Spinal cord (tissue), 10 donors: Measurements from ENCODE around the gene EML5. TPM values are rescaled to one million over a fixed set of nuclear protein-coding genes. Genes with fewer than 3 reads are reported as not detected.
A peak's percentile ranks its signal among the peaks of the same experiment; 100 is the strongest.

Source experiments
- DNase-seq, 6 donors: peaks; one replicate each; pipeline versions ENCODE4 v3.0.0 to v3.0.0-alpha.2; 2013 to 2015; ENCODE audit warnings: low spot score in 6 of 6, low read depth in 4 of 6
- H3K27ac ChIP-seq: one replicate; pipeline ENCODE4 v1.5.1; 2013; ENCODE audit warnings: low read depth, low read length, control low read depth
- H3K27me3 ChIP-seq: one replicate; pipeline ENCODE4 v1.6.1; 2013; ENCODE audit warnings: low read length; ENCODE audit not compliant: control insufficient read depth, insufficient read depth
- H3K36me3 ChIP-seq: one replicate; pipeline ENCODE4 v1.6.1; 2013; ENCODE audit warnings: low read length; ENCODE audit not compliant: control insufficient read depth, insufficient read depth
- H3K4me1 ChIP-seq: one replicate; pipeline ENCODE4 v1.6.1; 2013; ENCODE audit warnings: low read length; ENCODE audit not compliant: control insufficient read depth, insufficient read depth
- H3K4me3 ChIP-seq: one replicate; pipeline ENCODE4 v1.5.1; 2013; ENCODE audit warnings: low read depth, low read length, control low read depth
- H3K9me3 ChIP-seq: one replicate; pipeline ENCODE4 v1.6.1; 2013; ENCODE audit warnings: low read length; ENCODE audit not compliant: control insufficient read depth, insufficient read depth
- WGBS: methylation state at CpG from one replicate; pipeline ENCODE4 v1.1.5; 2013; ENCODE audit warnings: missing lambda C conversion rate; ENCODE audit not compliant: insufficient coverage; 5-methylcytosine and 5-hydroxymethylcytosine counted together
- polyA plus RNA-seq, 2 donors: library from polyadenylated mRNA; unstranded; fragments of 120-200 nt; gene quantifications; one replicate each; pipeline ENCODE4 v1.2.1, GENCODE V29; 2013; ENCODE audit not compliant: insufficient read length in 2 of 2
- small RNA-seq: library from RNA; depleted of rRNA; stranded (forward); fragments of <200 nt; gene quantifications from one replicate; pipeline ENCODE3, GENCODE V24; 2014; ENCODE audit warnings: low replicate concordance
- total RNA-seq, 2 donors: library from RNA; depleted of rRNA in 1 of 2; stranded (reverse); fragments of 120-200 nt in 1 of 2; fragments of >200 nt in 1 of 2; gene quantifications; one replicate each; pipeline versions ENCODE4 v1.2.3 to v1.2.4, GENCODE V29; 2013 to 2014
- donor health status: healthy.

The EML5 gene
- total and polyA plus RNA-seq, 4 donors = 5.2 to 16.1 (median 7.5) TPM

DNA sequence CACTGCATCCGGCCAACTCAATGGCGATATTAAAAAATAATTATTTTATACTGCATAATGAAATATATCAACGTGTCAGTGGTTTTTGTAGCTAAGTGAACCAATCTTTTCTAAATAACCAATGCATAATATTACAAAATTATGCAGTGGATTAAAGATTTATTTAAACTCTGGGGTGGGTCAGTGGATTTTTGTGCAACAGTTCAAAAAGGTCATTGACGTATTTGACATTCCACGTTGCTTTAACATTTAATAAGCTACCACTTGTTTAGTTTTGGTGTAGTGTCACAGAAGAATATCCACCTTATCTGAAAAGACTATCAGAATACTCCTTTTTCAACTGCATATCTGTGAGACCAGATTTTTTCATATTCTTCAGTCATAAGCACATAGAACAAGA is 227.3 kb downstream of the EML5 start:
- H3K9me3 ChIP-seq = no peaks in the 10 kb centered on the region
- WGBS = no CpG with 5 or more reads among the region's 5 CpGs
- peaks cover 14% of the 10 kb centered on the region for H3K36me3 ChIP-seq
- H3K4me1 ChIP-seq = peaks cover 8% of the 10 kb centered on the region
- H3K4me3 ChIP-seq = no peak overlapping the region
- DNase-seq = no peak
- H3K27ac ChIP-seq = no peak overlapping the region
- no peaks in the 10 kb centered on the region for H3K27me3 ChIP-seq

DNA sequence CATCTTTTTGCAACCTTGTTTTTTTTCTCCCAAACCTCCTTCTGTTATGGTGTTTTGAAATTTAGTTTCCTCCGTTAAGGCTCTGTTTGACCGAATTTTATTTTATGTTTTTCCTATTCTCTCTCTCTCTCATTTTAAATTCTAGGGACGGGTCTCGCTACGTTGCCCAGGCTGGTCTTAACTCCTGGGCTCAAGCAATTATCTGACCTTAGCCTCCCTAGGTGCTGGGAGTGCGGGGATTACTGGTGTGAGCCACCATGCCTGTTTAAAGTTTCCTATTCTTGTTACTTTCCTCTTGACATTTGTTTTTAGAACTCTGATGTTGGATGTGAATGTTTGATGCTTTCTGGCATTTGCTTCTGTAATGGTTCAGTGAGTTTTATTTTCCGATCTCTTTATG is 228.9 kb downstream of the EML5 start:
- no peak for DNase-seq
- no peaks in the 10 kb centered on the region for H3K27me3 ChIP-seq
- H3K4me3 ChIP-seq = peak overlapping the region; percentile 81
- H3K4me1 ChIP-seq = peaks cover 8% of the 10 kb centered on the region
- no peaks in the 10 kb centered on the region for H3K9me3 ChIP-seq
- 25% methylated on average over 4 of the region's 7 CpGs for WGBS
- peak overlapping the region; percentile 92 for H3K27ac ChIP-seq
- peaks cover 6% of the 10 kb centered on the region for H3K36me3 ChIP-seq

DNA sequence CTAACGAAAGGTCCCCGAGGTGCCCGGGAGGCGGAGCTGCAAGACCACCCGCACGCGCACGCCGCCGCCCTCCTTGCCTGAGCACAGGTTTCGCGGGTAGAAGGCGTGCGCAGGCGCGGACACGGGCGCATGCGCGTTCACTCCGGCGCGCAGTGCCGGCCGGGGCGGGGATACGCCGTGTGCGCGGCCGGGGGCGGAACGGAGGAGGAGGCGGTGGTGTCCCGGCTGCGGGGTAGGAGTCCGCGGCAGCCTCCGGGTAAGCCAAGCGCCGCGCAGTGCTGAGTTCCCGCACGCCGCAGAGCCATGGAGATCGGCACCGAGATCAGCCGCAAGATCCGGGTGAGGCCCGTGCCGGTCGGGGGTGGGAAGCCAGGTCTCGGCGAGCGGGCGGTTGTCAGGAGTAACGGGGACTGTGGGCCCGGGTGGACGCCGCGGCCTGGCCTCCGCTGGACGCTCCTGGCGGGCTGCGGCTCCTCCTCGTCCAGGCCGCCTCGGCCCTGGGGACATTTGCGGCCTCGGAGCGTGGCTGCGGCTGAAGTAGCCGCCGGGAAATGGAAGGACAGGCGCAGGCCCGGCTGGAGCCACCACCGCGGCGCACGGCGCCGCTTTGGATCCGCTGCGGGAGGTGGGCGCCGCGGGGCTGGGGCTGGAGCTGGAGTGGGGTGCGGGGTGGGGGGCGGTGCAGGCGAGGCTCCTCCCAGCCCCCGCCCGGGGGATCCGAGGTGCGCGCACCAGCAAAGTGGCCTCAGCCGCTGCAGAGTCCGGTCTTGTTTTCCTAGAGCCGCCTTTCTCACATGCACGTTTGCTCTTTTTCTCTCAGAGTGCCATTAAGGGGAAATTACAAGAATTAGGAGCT is 229.7 kb downstream of the EML5 start, which contains the start of gene ZC3H14:
TSS of gene ZC3H14 (plus strand) at position 207 of the 856 bp plus-strand sequence. CDS start at position 304, 97 bp downstream.
- Histone ChIP-seq H3K27ac (peak within 1 kb of the TSS; percentile 92), H3K36me3 (peaks cover under 1% of the 10 kb centered on the region), H3K27me3 (no peaks in the 10 kb centered on the region), H3K9me3 (no peaks in the 10 kb centered on the region), H3K4me3 (peak within 1 kb of the TSS; percentile 81), H3K4me1 (peaks cover 8% of the 10 kb centered on the region)
- peak; percentile 78 to 97 (median 85) for DNase-seq
- under 1% methylated on average over 97 of the region's 99 CpGs for WGBS

DNA sequence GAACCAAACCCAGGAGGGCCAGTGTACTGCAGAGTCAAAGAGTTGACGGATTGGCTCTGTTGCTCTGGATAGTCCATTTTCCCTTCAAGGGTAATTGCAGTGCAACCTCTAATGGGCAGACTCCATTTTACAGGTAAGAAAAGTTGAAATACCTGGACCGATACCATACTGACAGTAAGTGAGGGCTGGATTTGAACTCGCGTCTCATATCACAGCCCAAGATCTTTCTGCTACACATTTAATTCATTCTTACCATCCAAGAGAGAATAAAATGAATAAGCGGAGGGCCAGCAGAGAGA is 230.3 kb downstream of the EML5 start:
- DNase-seq = no peak
- H3K4me3 ChIP-seq = peak overlapping the region; percentile 81
- no peaks in the 10 kb centered on the region for H3K36me3 ChIP-seq
- no peak overlapping the region for H3K27ac ChIP-seq
- H3K9me3 ChIP-seq = no peaks in the 10 kb centered on the region
- peaks cover 8% of the 10 kb centered on the region for H3K4me1 ChIP-seq
- WGBS = 50% methylated on average over 2 of the region's 5 CpGs
- no peaks in the 10 kb centered on the region for H3K27me3 ChIP-seq

Small RNAs within 50 kb of the gene (small RNA-seq; reads per million reads assigned to genes)
- not detected for gene RF00019
- gene RNU4-92P = not detected

Other genes with a start within 250 kb of the EML5 start
- gene PTPN21, start 237.9 kb downstream of the EML5 start, total RNA-seq = 10 to 100 TPM; 11.8 to 20.6 TPM
- 10 to 100 TPM; 18.4 to 18.5 TPM for gene PTPN21, start 237.9 kb downstream of the EML5 start, polyA plus RNA-seq
- gene ZC3H14, start 229.9 kb downstream of the EML5 start, total RNA-seq = 10 to 100 TPM; 86.8 to 92.2 TPM
- 10 to 100 TPM; 57.8 to 63.0 TPM for gene ZC3H14, start 229.9 kb downstream of the EML5 start, polyA plus RNA-seq
- gene TTC8, start 31.7 kb upstream of the EML5 start, total RNA-seq = 10 to 100 TPM; 27.2 to 42.4 TPM
- gene TTC8, start 31.7 kb upstream of the EML5 start, polyA plus RNA-seq = 10 to 100 TPM; 28.4 to 37.0 TPM